ENCODE data around the gene H3-3A. TPM values are rescaled to one million over a fixed set of nuclear protein-coding genes. Genes with fewer than 3 reads are reported as not detected.

The H3-3A gene
- total RNA-seq, 3 donors from 2014 or later = 328 to 367 (median 332) TPM

GRCh38 chr1:226063224-226063976 is 884 bp downstream of the H3-3A start:
- Mint-ChIP-seq H3K9me3 (no peaks in the 10 kb centered on the region), H3K36me3 (ENCODE audit: insufficient read depth) (peaks cover 32% of the 10 kb centered on the region), H3K4me1 (ENCODE audit: low read depth) (peaks cover 48% of the 10 kb centered on the region), H3K27me3 (ENCODE audit: low read depth) (no peaks in the 10 kb centered on the region), H3K4me3 (peak overlapping the region; percentile 100)
- DNase-seq (peak; percentile 12), ATAC-seq (peak; percentile 17 to 22)

- Mint-ChIP-seq H3K4me3 (peak overlapping the region; percentile 100), H3K27me3 (ENCODE audit: low read depth) (no peaks in the 10 kb centered on the region), H3K4me1 (ENCODE audit: low read depth) (peaks cover 56% of the 10 kb centered on the region), H3K36me3 (ENCODE audit: insufficient read depth) (peaks cover 33% of the 10 kb centered on the region), H3K9me3 (no peaks in the 10 kb centered on the region)
- ATAC-seq (no peak), DNase-seq (no peak)
Measured at GRCh38 chr1:226063977-226064815, 1.7 kb downstream of the H3-3A start.

DNA sequence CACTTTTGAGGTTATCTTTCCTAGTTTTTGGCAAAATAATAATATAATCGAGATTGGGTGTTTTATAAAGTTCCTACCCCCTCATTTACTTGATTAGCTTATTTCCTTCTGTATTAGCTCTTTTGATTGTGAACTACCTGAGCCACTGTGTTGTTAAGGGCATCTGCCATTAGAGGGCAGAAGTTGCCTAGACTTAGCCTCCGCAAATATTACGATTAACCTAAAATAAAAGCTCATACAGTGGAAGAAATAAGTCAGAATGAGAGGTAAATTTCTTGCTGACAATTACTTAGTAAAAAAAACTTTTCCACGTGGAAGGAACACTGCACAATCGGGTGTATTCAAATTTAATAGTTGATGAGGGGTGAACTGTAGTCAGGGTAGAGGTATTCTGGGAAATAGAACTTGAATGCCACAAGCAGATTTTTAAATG is 2.3 kb downstream of the H3-3A start:
- H3K36me3 Mint-ChIP-seq (ENCODE audit: insufficient read depth) = peaks cover 34% of the 10 kb centered on the region
- H3K27me3 Mint-ChIP-seq (ENCODE audit: low read depth) = no peaks in the 10 kb centered on the region
- peak; percentile 31 for DNase-seq
- no peak for ATAC-seq
- H3K4me1 Mint-ChIP-seq (ENCODE audit: low read depth) = peaks cover 60% of the 10 kb centered on the region
- peak overlapping the region; percentile 85 for H3K4me3 Mint-ChIP-seq
- H3K9me3 Mint-ChIP-seq = no peaks in the 10 kb centered on the region

- H3K36me3 Mint-ChIP-seq (ENCODE audit: insufficient read depth) = peaks cover 43% of the 10 kb centered on the region
- peak overlapping the region; percentile 70 for H3K4me3 Mint-ChIP-seq
- peaks cover 62% of the 10 kb centered on the region for H3K4me1 Mint-ChIP-seq (ENCODE audit: low read depth)
Measured at GRCh38 chr1:226066415-226067078, 4.0 kb downstream of the H3-3A start.

DNA sequence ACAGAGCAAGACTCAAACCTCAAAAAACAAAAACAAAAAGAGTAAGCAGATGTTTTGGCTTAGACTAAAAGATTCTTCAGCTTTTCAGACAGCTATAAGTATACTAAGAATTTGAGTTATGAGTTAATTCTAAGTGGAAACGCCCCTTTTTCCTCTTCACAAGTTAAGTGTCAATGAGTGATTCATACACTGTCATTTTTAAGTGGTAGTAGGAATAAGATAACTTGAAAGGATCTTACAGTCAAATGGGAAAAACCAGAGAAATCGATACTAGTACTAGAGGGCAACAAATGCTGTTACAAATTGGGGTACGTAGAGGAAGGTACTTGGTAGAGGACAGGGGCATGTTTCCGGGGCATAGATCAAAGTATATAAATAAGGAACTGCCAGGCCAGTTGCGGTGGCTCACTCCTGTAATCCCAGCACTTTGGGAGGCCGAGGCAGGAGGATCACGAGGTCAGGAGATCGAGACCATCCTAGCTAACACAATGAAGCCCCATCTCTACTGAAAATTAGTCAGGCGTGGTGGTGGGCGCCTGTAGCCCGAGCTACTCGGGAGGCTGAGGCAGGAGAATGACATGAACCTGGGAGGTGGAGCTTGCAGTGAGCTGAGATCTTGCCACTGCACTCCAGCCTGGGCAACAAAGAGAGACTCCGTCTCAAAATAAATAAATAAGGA is 7.4 kb downstream of the H3-3A start:
- H3K4me3 Mint-ChIP-seq = peak overlapping the region; percentile 60
- H3K9me3 Mint-ChIP-seq = no peaks in the 10 kb centered on the region
- no peaks in the 10 kb centered on the region for H3K27me3 Mint-ChIP-seq (ENCODE audit: low read depth)
- H3K36me3 Mint-ChIP-seq (ENCODE audit: insufficient read depth) = peaks cover 60% of the 10 kb centered on the region
- ATAC-seq (peak; percentile 83 to 93), DNase-seq (no peak)
- peaks cover 58% of the 10 kb centered on the region for H3K4me1 Mint-ChIP-seq (ENCODE audit: low read depth)

More at GRCh38 chr1:226066415-226067078, 4.0 kb downstream of the H3-3A start:
- no peaks in the 10 kb centered on the region for H3K27me3 Mint-ChIP-seq (ENCODE audit: low read depth)
- no peaks in the 10 kb centered on the region for H3K9me3 Mint-ChIP-seq
- ATAC-seq (no peak), DNase-seq (no peak)

DNA sequence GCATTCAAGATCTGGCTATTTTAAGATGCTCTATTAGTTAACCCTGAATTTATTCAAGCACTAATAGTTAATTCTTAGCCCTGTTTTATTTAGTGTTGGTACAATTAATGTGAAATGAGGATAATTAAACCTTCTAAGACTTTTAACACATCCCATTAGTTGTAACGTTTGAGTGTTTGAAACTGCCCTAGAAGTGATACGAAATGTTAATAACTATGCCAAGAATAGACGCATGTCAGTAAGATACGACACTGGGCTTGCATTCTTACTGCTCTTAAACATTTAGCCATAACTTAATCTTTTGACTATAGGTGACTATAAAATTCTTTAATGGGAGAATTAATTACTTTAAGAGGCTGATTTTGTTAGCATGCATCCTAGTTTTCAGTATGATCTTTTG is 9.8 kb downstream of the H3-3A start:
- ATAC-seq = no peak
- H3K9me3 Mint-ChIP-seq = no peaks in the 10 kb centered on the region
- H3K4me1 Mint-ChIP-seq (ENCODE audit: low read depth) = peaks cover 38% of the 10 kb centered on the region
- peaks cover 47% of the 10 kb centered on the region for H3K36me3 Mint-ChIP-seq (ENCODE audit: insufficient read depth)
- H3K4me3 Mint-ChIP-seq = no peak overlapping the region
- no peaks in the 10 kb centered on the region for H3K27me3 Mint-ChIP-seq (ENCODE audit: low read depth)
- no peak for DNase-seq

- H3K36me3 Mint-ChIP-seq (ENCODE audit: insufficient read depth) = peaks cover 41% of the 10 kb centered on the region
- no peaks in the 10 kb centered on the region for H3K27me3 Mint-ChIP-seq (ENCODE audit: low read depth)
- no peaks in the 10 kb centered on the region for H3K9me3 Mint-ChIP-seq
- peaks cover 28% of the 10 kb centered on the region for H3K4me1 Mint-ChIP-seq (ENCODE audit: low read depth)
- ATAC-seq (no peak), DNase-seq (no peak)
- H3K4me3 Mint-ChIP-seq = no peak overlapping the region
Measured at GRCh38 chr1:226073184-226073950, 10.9 kb downstream of the H3-3A start.

GRCh38 chr1:226074046-226074445 is 11.5 kb downstream of the H3-3A start:
- H3K27me3 Mint-ChIP-seq (ENCODE audit: low read depth) = no peaks in the 10 kb centered on the region
- H3K36me3 Mint-ChIP-seq (ENCODE audit: insufficient read depth) = peaks cover 36% of the 10 kb centered on the region
- H3K4me1 Mint-ChIP-seq (ENCODE audit: low read depth) = peaks cover 21% of the 10 kb centered on the region
- H3K9me3 Mint-ChIP-seq = no peaks in the 10 kb centered on the region
- DNase-seq (no peak), ATAC-seq (no peak)
- no peak overlapping the region for H3K4me3 Mint-ChIP-seq

DNA sequence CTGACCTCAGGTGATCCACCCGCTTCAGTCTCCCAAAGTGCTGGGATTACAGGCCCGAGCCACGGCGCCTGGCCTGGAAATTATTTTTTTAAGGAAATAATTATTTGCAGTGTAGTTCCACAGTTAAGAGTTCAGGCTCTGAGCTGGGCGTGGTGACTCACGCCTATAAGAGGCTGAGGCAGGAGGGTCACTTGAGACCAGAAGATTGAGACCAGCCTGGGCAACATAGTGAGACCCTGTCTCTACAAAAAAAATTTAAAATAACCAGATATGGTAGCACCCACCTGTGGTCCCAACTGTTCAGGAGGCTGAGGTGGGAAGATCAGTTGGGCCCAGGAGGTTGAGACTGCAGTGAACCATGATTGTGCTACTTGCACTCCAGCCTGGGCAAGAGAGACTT is 13.9 kb downstream of the H3-3A start:
- Mint-ChIP-seq H3K4me3 (no peak overlapping the region), H3K27me3 (ENCODE audit: low read depth) (no peaks in the 10 kb centered on the region), H3K36me3 (ENCODE audit: insufficient read depth) (peaks cover 26% of the 10 kb centered on the region), H3K4me1 (ENCODE audit: low read depth) (no peaks in the 10 kb centered on the region), H3K9me3 (no peaks in the 10 kb centered on the region)
- ATAC-seq = no peak
- DNase-seq = no peak

GRCh38 chr1:226078374-226078773 is 15.9 kb downstream of the H3-3A start:
- ATAC-seq (no peak), DNase-seq (no peak)
- H3K4me3 Mint-ChIP-seq = no peak overlapping the region
- H3K36me3 Mint-ChIP-seq (ENCODE audit: insufficient read depth) = peaks cover 11% of the 10 kb centered on the region
- no peaks in the 10 kb centered on the region for H3K27me3 Mint-ChIP-seq (ENCODE audit: low read depth)
- H3K9me3 Mint-ChIP-seq = no peaks in the 10 kb centered on the region
- H3K4me1 Mint-ChIP-seq (ENCODE audit: low read depth) = peaks cover 9% of the 10 kb centered on the region

- H3K9me3 Mint-ChIP-seq = no peaks in the 10 kb centered on the region
- ATAC-seq = peak in 1 of 2 donors; percentile 13
- H3K4me3 Mint-ChIP-seq = peak overlapping the region; percentile 89
- H3K4me1 Mint-ChIP-seq (ENCODE audit: low read depth) = peaks cover 9% of the 10 kb centered on the region
- no peak for DNase-seq
- no peaks in the 10 kb centered on the region for H3K36me3 Mint-ChIP-seq (ENCODE audit: insufficient read depth)
- H3K27me3 Mint-ChIP-seq (ENCODE audit: low read depth) = no peaks in the 10 kb centered on the region
Measured at GRCh38 chr1:226082587-226082917, 20.0 kb downstream of the H3-3A start.

GRCh38 chr1:226082959-226083301 is 20.4 kb downstream of the H3-3A start:
- H3K27me3 Mint-ChIP-seq (ENCODE audit: low read depth) = no peaks in the 10 kb centered on the region
- peak; percentile 11 for DNase-seq
- peak; percentile 4 to 5 for ATAC-seq
- H3K36me3 Mint-ChIP-seq (ENCODE audit: insufficient read depth) = no peaks in the 10 kb centered on the region
- H3K9me3 Mint-ChIP-seq = no peaks in the 10 kb centered on the region
- peak overlapping the region; percentile 89 for H3K4me3 Mint-ChIP-seq
- peaks cover 9% of the 10 kb centered on the region for H3K4me1 Mint-ChIP-seq (ENCODE audit: low read depth)

- Mint-ChIP-seq H3K27me3 (ENCODE audit: low read depth) (no peaks in the 10 kb centered on the region), H3K9me3 (no peaks in the 10 kb centered on the region), H3K36me3 (ENCODE audit: insufficient read depth) (no peaks in the 10 kb centered on the region), H3K4me1 (ENCODE audit: low read depth) (peaks cover 9% of the 10 kb centered on the region), H3K4me3 (peak overlapping the region; percentile 89)
- DNase-seq (peak; percentile 94), ATAC-seq (peak; percentile 90 to 91)
Measured at GRCh38 chr1:226083302-226084101, 21.0 kb downstream of the H3-3A start.
